ENCODE data around the gene PTGES. TPM values are rescaled to one million over a fixed set of nuclear protein-coding genes. Genes with fewer than 3 reads are reported as not detected.
A peak's percentile ranks its signal among the peaks of the same experiment; 100 is the strongest.

The PTGES gene
- total RNA-seq, 1 experiment from 2014 or later, result 2.5 TPM

- Mint-ChIP-seq H3K9me3 (no peaks in the 10 kb centered on the region), H3K4me1 (no peaks in the 10 kb centered on the region), H3K36me3 (no peaks in the 10 kb centered on the region), H3K4me3 (no peak overlapping the region), H3K27me3 (ENCODE audit: low read depth) (peaks cover 3% of the 10 kb centered on the region; the same call in 1 of the 2 replicates), H3K27ac (no peak overlapping the region)
- DNase-seq (ENCODE audit: low spot score) (peak; percentile 83), ATAC-seq (peak; percentile 56)
- ChIA-PET CTCF (interaction anchor here (0.6 to 3.9 kb wide), 15 partner anchors 8 to 580 kb away, joined by 3 to 43 read pairs (median 3); partner anchors contain the start of gene NTMT1), POLR2A (no interaction called here)
- TF ChIP-seq ZNF138 (CRISPR knock-in tag; conservative IDR thresholded peaks at IDR 0.05), result no peak
- no peak for TF ChIP-seq SOX15 (CRISPR knock-in tag; IDR thresholded peaks at IDR 0.05)
- TF ChIP-seq ARID4B (CRISPR knock-in tag; IDR thresholded peaks at IDR 0.05; ENCODE audit: borderline replicate concordance), result peak; percentile 28; the same call in 1 of the 2 replicates
- peak; percentile 34; the same call in 1 of the 2 replicates for TF ChIP-seq CTCF (IDR thresholded peaks at IDR 0.05)
- TF ChIP-seq MAX (CRISPR knock-in tag; IDR thresholded peaks at IDR 0.05), result peak; percentile 93; the same call in 1 of the 2 replicates
- TF ChIP-seq ZBTB43 (CRISPR knock-in tag; IDR thresholded peaks at IDR 0.05), result 0 out of 2 replicates have a peak, but pooled peaks have one; percentile 61
- peak; percentile 33; the same call in 1 of the 2 replicates for TF ChIP-seq PRDM15 (CRISPR knock-in tag; IDR thresholded peaks at IDR 0.05)
- peak; percentile 86 for TF ChIP-seq FOXP1 (CRISPR knock-in tag; IDR thresholded peaks at IDR 0.05; ENCODE audit: borderline replicate concordance)
- no peak for TF ChIP-seq JUN (CRISPR knock-in tag; IDR thresholded peaks at IDR 0.05)
- TF ChIP-seq SP1 (CRISPR knock-in tag; conservative IDR thresholded peaks at IDR 0.05), result 0 out of 2 replicates have a peak, but pooled peaks have one; percentile 32
- TF ChIP-seq ZNF512 (CRISPR knock-in tag; IDR thresholded peaks at IDR 0.05; ENCODE audit: borderline replicate concordance), result no peak
- TF ChIP-seq RORB (CRISPR knock-in tag; IDR thresholded peaks at IDR 0.05), result no peak
- TF ChIP-seq ZNF416 (CRISPR knock-in tag; IDR thresholded peaks at IDR 0.05), result no peak
- TF ChIP-seq FOXK1 (CRISPR knock-in tag; IDR thresholded peaks at IDR 0.05), result 0 out of 2 replicates have a peak, but pooled peaks have one; percentile 28
- TF ChIP-seq ZNF423 (CRISPR knock-in tag; IDR thresholded peaks at IDR 0.05), result no peak
- 0 out of 2 replicates have a peak, but pooled peaks have one; percentile 30 for TF ChIP-seq ESRRA (CRISPR knock-in tag; IDR thresholded peaks at IDR 0.05; ENCODE audit: borderline replicate concordance)
- peak; percentile 86; the same call in 1 of the 2 replicates for TF ChIP-seq RELA (CRISPR knock-in tag; IDR thresholded peaks at IDR 0.05; ENCODE audit: borderline replicate concordance)
- TF ChIP-seq ZBTB21 (CRISPR knock-in tag; IDR thresholded peaks at IDR 0.05; ENCODE audit: borderline replicate concordance), result peak; percentile 80; the same call in 1 of the 2 replicates
- peak; percentile 53; the same call in 1 of the 2 replicates for TF ChIP-seq HMGXB4 (CRISPR knock-in tag; IDR thresholded peaks at IDR 0.05)
- no peak for TF ChIP-seq ELF4 (CRISPR knock-in tag; IDR thresholded peaks at IDR 0.05; ENCODE audit: low read depth)
- no peak for TF ChIP-seq KAT7 (CRISPR knock-in tag; IDR thresholded peaks at IDR 0.05; ENCODE audit: borderline replicate concordance)
- peak; percentile 37; the same call in 1 of the 2 replicates for TF ChIP-seq NFYB (CRISPR knock-in tag; conservative IDR thresholded peaks at IDR 0.05; ENCODE audit: low read depth)
- TF ChIP-seq NR1H2 (CRISPR knock-in tag; IDR thresholded peaks at IDR 0.05), result no peak
These were observed 33.7 kb downstream of the PTGES start for GRCh38 chr9:129719135-129719534.
